Colon (tissue), 2 donors: Measurements from ENCODE around the gene RRAD.

ENCODE experiments used
- FAIRE-seq: peaks from 2 replicates; lab custom pipeline; 2012; peaks lifted over from hg19 to GRCh38; lab: Jason Lieb, UNC
- donor health status: control.
- donor health status: control.

Gene RRAD

GRCh38 chr16:66881014-66881417, 44.3 kb downstream of the RRAD start:
- FAIRE-seq = no peak

GRCh38 chr16:66880288-66881013, 44.9 kb downstream of the RRAD start, which contains the start of gene PDP2:
TSS of gene PDP2 (plus strand) at chr16:66880515. CDS start at chr16:66884285, 3,770 bp downstream.
- no peak for FAIRE-seq

- FAIRE-seq = no peak
These were observed 47.3 kb downstream of the RRAD start for GRCh38 chr16:66878067-66878466.

GRCh38 chr16:66874079-66874775, 51.1 kb downstream of the RRAD start:
- no peak for FAIRE-seq

GRCh38 chr16:66873685-66874055, 51.7 kb downstream of the RRAD start:
- FAIRE-seq = no peak

- FAIRE-seq = no peak
These were observed 52.2 kb downstream of the RRAD start for GRCh38 chr16:66872943-66873684.

- FAIRE-seq = no peak
These were observed 52.8 kb downstream of the RRAD start for GRCh38 chr16:66872559-66872942.

GRCh38 chr16:66871840-66872239, 53.5 kb downstream of the RRAD start:
- no peak for FAIRE-seq
